Stimulated activated CD4-positive, alpha-beta T cell treated with anti-CD3 and anti-CD28 coated beads, Interleukin-15, amount 100 ng/mL, for 48 hours (primary cell): Measurements from ENCODE around the gene PRXL2B.

Experiments used
- DNase-seq, 2 donors: peaks; one replicate each; pipeline ENCODE4 v3.0.0-alpha.2; 2020; ENCODE audit warnings: low read depth in 2 of 2

Gene PRXL2B

GRCh38 chr1:2585318-2586092 lies 1.1 kb upstream of the PRXL2B start:
- DNase-seq, result peak; percentile 52 to 61

DNA sequence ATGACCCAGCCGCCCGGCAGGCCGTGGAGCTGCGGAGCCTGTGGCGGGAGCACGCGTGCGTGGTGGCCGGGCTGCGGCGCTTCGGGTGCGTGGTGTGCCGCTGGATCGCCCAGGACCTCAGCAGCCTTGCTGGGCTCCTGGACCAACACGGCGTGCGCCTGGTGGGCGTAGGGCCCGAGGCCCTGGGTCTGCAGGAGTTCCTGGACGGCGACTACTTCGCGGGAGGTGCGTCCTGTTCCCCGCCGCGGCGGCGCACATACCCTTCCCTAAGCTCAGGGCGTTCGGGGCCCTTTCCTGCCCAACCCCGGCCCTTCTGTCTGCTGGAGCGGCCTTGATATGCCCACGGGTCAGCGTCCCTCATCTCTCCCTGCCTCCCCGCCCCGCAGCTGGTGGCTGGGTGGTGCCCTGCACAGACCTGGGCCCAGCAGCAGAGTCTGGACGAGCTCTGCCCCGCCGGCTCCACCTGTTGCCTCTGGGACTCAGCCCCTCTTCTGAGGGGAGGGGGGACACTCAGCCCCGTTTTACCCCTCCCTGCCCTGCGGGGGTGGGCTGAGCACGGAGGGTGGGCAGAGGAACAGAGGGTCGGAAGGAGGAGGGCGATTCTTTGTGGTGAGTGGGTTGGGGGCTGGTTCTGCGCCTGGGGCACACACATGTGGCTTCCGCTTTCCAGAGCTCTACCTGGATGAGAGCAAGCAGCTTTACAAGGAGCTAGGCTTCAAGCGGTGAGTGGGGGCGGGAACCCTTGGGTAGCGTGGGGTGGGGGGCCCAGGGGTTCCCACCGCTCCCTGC lies 688 bp downstream of the PRXL2B start:
- no peak for DNase-seq

DNA sequence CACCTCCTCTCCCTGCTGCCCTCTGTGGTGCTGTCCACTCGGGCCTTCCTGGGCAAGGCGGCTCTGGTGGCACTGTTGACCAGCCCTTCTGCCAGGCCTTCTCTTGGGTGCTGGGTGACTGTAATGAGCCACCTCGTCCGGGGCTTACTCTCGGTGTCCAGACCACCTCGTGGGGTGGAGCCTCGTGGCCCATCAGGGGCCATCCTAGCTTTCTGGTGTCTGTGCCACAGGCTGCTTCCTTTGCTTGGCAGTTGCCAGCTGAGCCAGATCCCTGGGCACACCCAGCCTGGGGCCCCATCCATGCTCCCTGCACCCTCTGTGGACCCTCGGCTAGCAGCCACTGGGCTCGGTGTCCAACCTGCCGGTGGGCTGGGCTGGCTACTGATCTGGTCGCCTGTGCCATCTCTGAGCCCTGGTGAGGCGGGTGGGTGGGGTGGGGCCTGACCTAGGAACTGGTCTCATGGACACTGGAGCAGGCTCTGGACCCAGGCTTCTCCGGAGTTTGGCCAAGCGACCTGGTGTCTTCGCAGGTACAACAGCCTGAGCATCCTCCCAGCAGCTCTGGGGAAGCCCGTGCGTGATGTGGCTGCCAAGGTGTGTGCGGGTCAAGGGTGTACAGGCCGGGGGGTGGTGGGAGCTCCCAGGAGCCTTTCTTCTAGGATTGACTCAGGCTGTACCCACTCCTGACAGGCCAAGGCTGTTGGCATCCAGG lies 1.4 kb downstream of the PRXL2B start:
- DNase-seq, result no peak

GRCh38 chr1:2588661-2589430 lies 2.3 kb downstream of the PRXL2B start:
- DNase-seq, result no peak

- no peak for DNase-seq
Observed at GRCh38 chr1:2589431-2590232, 3.1 kb downstream of the PRXL2B start.

- no peak for DNase-seq
Observed at GRCh38 chr1:2590233-2591141, 3.9 kb downstream of the PRXL2B start.

- no peak for DNase-seq
Observed at GRCh38 chr1:2591233-2591580, 4.6 kb downstream of the PRXL2B start.

GRCh38 chr1:2591581-2592261 lies 5.1 kb downstream of the PRXL2B start:
- no peak for DNase-seq

- DNase-seq, result no peak
Observed at GRCh38 chr1:2592672-2593071, 6.1 kb downstream of the PRXL2B start.

- DNase-seq, result no peak
Observed at GRCh38 chr1:2593251-2593878, 6.8 kb downstream of the PRXL2B start.

- no peak for DNase-seq
Observed at GRCh38 chr1:2594001-2594640, 7.5 kb downstream of the PRXL2B start.

DNA sequence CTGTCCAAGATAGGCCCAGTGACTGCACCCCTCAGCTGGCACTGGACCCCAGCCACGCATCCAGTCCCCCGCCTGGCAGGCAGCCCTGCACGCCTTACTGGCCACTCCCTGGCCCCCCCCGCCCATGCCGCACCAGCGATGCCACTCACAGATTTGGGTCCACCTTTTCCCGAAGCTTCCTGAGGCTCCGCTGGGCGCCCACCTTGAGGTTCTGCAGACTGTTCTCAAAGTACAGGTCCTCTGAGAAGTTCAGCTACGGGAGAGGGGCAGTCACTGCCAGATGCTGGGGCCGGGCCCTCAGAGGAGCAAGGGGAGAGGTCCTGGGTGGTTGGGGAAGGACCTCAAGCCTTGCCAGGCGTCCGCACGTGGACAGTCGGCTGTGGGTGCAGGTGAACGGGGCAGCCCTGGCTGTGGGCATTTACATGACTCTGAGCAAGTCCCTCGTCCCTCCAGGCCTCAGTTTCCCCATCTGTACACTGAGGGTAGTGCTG lies 8.1 kb downstream of the PRXL2B start:
- no peak for DNase-seq

DNA sequence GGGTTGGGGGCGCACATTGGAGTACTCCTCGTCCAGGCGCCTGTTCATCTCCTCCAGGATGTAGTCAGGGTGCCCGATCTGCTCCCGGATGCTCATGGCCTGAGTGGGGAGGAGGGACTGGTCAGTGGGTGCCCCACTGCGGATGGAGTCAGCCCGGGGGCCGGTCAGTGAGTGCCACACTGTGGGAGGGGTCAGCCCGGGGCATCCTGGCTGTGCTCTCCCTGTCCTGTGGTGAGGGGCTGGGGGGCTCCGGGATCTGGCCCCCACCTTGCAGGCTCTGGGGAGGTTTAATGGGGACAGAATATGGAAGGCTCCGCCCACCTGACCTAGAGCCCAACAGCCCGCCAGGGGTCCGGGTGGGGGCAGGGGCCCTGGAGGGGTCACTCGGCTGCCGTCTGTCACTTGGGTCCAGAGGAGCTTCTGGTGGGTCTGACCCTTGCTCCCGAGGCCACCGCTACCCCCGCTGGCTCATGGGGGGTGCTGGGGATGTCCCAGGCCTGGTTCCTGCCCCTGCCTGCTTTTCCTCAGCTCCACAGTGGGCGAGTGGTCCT lies 8.8 kb downstream of the PRXL2B start:
- DNase-seq, result no peak

DNA sequence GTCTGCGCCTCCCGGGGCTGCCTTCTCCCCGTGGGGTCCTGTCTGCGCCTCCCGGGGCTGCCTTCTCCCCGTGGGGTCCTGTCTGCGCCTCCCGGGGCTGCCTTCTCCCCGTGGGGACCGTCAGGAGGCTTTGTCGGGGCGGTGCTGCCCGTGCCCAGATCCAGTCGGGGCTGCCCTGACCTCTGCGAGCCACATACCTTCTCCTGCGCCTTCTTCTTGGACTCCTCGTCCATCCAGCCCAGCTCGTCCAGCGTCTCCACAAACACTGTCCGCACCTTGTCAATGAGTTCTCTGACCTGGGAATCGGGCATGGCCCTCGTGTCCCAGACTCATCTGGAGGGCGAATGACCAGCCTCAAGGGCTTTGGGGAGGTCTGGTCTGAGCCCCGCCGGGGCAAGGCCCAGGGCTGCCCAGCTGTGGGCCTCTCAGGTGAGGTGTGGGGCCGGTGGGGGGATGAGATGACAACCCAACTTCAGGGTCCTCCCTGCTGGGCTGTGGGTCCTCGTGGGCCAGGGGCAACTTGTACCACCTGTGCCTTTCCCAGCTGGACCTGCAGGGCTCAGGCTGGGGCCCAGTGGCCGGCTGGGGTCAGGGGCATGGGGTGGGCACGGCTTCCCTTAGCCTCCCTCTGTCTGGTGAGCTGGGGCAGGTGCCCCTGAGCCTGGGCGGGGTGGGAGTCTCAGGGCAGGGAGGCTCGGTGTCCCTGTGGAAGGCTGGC lies 9.4 kb downstream of the PRXL2B start:
- no peak for DNase-seq

DNA sequence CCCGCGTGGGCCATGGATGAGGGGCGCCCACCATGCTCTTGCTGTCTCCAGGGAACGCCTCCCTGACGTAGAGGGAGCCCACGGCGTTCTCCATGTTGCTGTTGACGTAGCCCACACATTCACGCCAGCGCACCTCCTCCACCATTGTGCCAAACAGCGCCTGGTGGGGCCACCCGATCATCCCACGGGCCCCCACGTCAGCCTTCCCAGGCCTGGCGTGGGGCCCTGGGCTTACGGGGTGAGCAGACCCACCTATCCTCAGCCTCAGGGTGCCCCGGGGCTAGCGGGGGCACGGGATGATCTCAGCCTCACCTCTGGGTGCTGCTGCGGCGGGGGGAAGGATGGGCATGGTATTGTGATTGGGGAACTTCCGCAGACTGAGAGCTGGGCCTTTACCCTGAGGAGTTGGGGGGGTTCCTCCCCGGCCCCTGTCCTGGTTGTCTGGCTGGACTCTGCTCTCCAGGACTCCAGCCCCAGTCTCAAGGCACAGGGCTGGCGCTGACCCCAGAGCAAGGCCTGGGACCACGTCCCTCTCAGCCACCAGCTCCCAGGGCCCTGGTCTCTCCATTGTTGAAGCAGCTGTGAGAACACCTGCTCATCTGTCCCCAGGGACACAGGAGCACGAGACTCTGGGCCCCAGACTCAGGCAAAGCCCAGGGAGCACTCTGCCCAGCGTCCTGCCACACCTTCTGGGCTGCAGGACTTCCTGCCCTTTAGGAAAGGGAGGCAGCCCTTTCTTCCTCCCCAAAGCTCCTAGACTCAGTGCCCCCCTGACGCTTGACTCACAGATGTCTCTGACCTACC lies 10.2 kb downstream of the PRXL2B start:
- no peak for DNase-seq
